ENCODE results near the gene TBXAS1.
A peak's percentile ranks its signal among the peaks of the same experiment; 100 is the strongest.

The TBXAS1 gene

DNA sequence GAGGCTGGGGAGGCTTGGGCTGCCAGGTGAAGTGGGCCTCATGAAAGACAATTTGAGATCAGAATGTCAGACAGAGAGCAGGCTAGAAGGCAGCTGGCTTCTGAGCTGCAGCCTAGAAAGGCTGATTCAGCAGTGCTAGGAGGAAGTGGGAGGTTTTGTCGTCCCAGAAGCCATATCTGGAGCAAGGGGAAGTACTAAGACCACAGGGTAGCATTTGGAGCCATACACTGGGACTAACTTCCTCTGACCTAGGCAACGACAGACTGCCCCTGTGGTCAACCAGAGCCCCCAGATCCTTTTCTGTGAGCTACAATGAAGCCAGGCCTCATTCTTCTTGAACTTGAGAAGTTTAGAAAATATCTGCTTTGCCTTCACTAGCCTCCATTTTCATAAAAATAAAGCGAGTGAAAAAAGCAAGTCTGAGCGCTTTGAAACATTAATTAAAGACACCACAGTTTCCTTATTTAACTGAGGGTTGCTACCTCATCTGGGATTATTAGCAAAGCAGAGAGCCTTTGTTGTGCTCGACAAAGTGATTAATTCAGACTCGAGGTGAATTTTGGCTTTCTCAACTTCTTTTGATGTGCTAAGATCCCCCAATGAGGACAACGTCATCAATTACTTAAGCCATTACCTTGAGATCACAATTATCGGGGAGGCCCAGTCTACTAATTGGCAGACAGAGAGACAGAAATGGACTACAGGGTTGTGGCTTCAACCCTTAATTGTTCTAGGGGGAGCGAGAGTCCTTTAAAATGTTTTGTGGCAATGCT, 26.6 kb downstream of the TBXAS1 start:
- DNase-seq: peak; percentile 94

DNA sequence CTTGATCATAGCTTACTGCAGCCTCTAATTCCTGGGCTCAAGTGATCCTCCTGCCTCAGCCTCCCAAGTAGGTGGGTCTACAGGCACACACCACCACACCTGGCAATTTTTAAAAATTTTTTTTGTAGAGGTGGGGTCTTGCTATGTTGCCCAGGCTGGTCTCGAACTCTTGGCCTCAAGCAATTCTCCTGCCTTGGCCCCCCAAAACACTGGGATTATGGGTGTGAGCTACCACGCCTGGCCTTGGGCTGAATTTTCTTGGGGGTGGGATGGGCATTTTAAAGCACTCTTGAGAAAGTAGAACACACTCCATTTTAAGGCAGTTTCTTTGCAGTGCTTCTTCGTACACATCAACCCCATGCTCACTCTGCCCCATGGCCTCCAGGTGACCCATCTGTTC, 28.7 kb downstream of the TBXAS1 start:
- no peak for DNase-seq

DNA sequence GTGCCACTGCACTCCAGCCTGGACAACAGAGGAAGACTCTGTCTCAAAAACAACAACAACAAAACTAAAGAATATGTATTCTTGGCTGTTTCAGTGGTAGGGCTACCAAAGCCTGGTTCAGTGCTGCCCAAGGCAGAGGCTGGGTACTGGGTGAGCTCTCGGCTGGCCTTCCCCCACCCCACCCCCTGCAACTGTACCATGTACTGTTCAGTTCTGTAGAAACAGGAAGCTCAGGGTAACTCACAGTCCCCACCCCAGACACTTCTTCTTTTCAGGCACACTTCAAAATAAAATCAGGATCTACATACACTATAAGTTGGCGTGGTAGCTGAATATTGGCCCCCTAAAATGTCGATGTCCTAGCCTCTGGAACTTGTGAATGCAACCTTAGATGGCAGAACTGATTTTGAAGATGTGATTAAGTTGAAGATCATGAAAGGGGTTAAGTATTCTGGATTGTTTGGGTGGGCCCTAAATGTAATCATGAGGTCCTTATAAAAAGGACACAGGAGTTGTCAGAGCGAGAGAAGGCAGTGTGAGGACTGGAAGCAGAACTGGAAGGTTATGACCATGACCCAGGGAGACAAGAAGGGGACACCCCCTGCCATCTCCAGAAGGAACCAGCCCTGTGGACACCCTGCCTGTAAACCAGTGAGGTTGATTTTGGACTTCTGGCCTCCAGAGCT, 31.2 kb downstream of the TBXAS1 start:
- peak; percentile 58 for DNase-seq

DNA sequence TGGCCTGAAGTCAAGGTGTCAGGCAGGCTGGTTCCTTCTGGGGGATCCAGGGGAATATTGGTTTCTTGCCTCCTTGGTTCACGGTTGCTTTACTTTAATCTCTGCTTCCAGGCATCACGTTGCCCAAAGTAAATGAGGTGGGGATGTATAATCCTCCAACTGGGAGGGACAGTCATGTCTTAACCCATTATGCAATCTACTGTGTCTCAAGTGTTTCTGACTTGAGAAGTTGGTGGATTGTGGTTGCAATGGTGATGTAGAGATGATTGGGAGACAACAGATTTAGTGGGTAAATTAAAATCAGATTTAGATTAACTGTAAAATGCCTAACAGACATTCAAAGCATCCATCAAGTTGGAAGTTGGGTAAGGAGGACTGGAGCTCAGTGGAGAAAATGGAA, 32.7 kb downstream of the TBXAS1 start:
- no peak for DNase-seq

DNA sequence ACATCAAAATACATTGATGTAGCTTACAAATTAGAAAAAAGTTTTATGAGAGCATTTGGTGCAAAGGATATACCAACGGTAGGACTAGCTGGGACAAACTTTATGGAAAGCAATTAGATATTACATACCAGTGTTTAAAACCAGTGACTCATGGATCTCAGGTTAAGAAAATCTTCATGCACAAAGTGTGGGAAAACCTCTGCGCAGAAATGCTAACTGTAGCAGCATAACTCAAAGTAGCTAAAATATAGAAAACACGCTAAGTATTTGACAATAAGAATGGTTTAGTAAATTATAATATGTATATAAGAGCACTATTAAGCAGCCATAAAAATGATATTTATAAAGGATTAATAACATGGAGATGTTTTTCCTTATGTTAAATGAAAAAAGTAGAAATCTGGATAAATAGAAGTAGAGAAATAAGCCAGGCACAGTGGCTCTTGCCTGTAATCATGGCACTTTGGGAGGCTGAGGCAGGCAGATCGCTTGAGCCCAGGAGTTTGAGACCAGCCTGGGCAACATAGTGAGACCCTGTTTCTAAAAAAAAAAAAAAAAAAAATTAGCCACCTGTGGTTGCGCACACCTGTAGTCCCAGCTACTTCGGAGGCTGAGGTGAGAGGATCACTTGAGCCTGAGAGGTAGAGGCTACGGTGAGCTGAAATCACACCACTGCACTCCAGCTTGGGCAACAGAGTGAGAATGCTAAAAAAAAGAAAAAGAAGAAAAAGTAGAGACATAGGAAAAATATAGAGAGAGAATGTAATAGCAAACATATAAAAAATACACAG, 37.2 kb downstream of the TBXAS1 start:
- DNase-seq: no peak

DNA sequence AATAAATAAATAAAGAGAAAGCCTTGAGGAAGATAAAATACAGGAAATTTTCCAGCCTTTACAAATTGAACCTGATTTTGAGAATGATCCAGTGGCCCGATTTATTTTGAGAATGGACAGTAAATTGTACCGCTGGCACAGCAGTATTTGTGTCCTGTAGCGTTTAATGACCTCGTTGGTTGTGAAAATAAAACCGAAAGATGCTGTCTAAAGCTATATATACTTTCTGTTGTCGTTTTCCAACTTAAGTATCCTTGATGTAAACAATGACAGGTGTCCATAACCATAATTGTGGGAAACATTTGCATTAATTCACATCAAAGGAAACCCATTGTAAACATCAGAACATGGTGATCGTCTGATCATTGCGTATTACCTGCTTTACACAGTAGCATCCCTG, 38.8 kb downstream of the TBXAS1 start:
- no peak for DNase-seq

DNA sequence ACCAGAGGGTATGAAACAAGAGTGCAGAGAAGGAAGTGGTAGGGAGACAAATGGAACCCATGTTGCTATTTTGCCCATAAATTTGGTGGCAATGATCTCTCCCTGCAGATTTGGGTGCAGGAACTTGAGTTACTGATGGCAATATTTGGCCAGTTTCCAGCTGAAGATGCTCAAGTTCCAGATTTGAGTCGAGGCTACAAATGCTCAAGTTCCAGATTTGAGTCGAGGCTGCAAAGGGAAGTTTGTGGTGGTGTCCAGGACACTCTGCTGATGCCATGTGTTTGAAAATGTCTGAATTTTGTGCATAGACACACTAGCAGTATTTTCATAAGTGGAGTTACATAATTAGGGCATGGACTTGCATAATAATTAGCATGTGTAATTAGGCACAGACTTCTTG, 40.8 kb downstream of the TBXAS1 start:
- DNase-seq: no peak

DNA sequence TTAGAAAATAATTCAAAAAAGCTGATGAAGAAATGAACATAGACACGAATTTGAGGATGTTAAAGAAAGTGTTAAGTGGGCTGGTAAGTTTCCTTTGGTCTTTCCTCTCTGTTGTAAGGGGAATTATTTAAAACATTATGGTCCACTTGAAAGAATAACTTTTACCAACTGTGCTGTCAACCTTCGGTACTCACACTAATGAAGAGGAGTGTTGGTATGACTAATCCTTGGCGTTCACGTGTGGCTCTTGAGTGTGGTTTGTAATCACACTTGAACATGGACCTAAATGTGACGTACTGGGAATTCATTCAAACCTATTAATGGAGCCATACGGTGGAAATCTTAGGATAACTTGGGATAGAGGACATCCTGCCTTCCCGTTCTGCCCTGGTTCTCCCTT, 41.3 kb downstream of the TBXAS1 start:
- no peak for DNase-seq

DNA sequence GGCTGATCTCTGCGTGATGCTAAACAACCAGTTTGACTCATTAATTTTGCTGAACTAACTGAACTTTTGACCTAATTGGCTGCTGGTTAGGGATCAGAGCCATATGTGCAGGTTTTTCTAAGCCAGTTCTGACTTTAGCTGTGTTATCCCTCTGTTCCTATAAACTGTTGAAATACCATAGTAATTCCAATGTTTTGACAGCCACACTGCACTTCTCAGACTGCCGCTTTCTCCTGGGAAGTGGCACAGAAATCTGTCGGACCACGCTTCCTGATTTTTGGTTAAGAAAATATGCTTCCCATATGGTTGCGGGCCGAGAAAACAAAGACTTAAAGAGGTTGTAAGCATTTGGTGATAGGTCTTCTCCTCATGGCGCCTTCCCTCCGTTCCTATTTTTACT, 42.3 kb downstream of the TBXAS1 start:
- DNase-seq: no peak

DNA sequence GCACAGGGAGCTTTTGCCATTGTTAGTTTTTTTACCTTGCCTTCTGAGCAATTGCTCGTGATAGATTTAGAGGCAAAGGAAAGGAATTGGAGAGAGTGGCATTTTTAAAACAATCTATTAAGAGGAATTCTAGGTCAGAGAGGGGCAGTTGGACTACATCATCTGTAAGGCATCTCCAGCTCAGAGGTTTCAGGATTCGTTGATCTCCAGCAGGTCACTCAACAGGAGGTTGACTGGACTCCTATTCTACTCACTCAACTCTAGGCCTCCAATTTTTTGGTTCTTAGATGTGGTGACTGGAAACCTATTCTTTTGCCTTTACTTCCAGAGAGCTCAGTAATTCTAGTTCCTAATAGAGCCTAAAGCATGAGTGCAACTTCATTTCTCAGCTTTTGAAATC, 42.8 kb downstream of the TBXAS1 start:
- DNase-seq: no peak

DNA sequence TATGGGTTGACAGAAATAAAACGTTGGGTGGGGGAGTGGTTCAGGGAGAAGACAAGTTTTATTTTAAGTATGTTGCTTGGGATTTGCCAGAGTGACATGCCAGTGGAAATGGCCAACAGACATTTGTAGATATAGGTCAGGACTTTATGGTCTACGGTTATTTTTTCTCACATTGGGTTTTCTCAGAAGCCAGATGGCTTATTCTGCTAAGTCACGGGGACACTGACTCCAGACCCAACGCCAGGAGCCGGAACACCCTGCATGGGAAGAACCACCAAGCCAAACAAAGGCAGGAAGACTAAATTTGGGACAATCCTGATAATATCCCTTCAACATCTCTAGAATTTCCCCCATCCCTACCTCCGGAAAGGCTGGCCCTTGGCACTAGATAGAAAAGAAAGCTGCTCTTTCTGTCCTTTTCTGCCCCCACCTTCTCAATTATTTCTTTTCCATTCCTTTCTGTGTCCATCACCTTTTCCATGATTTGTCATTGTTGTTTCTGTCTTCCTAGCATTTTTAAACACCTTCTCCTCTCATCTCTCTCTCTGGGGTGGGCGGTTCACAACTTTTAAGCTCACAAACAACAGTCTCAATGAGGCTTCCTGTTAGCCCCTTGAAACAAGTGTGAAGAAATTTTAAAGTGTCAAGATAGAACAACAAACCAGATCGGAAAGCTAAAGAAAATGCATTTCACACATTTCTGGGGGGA, 44.7 kb downstream of the TBXAS1 start:
- DNase-seq: no peak

DNA sequence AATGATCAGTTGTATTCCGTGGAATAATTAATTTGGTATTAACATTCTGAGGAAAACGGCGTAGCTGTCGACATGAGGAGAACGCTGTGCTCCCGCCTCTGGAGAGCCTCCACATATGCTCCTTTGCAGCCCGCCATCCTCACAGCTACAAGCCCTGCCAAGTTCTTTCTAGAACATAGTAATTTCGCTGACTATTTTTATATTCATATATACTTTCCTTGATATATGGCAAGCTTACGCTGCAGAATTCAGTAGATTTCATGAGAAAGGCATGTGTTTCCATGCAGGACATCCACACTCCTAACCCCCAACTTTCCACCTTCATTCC, 45.2 kb downstream of the TBXAS1 start:
- no peak for DNase-seq

DNA sequence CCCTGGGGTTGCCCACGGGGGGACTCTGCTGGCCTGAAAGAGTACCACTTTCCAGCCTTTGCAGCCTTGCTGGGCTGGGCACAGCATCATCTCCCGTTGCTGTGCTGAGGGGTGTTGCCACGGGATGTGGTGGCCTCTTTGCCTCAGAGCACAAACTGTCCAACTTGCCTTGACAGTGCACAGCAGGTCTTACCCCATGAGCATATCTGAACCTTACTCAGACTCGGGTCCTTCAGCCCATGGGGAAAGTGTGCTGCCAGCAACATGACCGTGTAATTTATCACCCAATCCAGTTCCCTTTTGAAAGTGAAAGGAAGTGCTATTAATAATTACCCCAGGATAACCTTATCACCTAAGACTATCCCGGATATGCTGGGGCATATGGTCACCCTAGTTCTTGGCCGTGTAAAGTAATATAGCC, 46.8 kb downstream of the TBXAS1 start:
- no peak for DNase-seq

DNA sequence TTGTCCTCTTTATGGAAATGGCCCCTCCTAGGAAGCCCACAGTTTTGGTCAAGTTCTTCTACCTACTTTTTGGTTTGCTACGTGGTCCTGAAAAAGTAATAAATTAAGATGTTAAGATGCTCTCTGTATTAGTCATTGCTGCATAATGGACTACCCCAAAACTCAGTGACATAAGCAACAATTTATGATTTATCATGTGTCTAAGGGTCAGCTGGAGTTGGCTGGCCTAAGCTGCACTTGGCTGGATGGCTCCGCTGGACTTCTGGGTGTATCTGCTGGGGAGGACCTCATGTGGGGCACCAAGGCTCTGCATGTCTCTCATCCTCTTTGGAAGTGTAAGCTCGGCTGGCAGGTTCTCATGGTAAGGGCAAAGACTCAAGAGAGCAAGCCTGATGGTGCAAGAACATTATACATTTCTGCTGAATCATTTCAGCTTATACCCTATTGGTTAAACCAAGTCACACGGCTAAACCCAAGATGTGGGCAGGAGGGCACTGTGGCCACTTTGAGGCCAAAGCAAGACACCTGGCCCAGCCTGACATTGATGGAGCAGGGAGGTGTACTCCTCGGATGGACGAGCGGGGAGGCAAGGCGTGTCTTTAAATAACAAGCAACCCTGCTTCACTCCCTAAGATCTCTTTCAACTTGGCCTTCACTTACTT, 47.7 kb downstream of the TBXAS1 start:
- no peak for DNase-seq

DNA sequence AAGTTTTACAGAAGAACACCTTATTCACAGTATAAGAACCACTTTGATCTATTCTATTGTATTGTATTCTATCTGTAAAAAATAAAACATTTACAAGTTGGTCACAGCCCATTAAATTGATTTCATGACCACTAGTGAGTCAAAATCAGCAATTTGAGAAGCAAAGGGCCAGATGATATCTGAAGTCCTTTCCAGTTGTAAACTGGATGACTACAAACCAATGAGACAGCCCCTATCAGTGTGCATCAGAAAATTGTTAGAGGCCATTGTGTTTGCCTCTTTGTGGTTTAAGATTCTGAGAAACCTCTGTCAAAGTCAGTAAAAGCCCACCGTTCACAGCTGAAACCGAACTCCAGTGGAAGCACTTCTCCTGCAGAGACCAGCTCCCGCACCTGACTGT, 54.8 kb downstream of the TBXAS1 start:
- DNase-seq: no peak

DNA sequence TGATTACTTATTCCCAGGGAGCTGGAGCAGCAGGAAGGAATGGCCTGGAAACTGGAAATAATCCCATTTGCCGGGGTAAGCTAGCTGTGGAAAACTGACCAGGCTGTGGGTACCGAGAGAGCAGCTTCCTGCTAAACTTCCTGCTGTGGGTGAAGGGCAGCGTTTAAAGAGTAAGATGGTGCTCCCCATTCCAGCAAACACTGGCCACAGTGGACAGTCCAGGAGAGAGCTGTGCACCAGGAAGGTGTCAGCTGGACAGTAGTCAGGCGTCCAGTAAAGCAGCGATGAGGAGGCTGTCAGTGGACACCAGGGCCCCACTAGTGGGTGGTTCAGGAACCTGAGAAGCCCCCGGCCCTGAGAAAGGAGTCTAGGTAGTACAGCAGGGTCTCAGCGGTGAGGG, 55.4 kb downstream of the TBXAS1 start:
- no peak for DNase-seq

DNA sequence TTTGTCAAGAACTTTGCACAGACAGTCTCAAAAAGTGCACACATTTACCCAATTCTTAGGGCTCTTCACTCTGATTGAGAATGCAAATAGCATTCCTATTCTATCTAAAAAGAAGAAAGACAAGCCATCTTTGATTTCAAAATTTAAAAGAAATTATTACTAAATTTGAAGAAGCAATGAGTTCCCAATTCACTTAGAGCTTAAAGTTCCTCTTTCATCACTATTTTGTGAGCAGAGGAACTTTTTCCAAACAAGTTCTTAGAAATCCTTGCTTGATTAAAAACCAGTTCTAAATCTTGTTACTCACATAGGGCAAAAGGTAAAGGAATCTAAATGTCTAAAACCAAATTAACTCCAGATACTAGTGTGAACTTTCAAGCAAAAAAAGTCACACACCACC, 56.4 kb downstream of the TBXAS1 start:
- DNase-seq: no peak

DNA sequence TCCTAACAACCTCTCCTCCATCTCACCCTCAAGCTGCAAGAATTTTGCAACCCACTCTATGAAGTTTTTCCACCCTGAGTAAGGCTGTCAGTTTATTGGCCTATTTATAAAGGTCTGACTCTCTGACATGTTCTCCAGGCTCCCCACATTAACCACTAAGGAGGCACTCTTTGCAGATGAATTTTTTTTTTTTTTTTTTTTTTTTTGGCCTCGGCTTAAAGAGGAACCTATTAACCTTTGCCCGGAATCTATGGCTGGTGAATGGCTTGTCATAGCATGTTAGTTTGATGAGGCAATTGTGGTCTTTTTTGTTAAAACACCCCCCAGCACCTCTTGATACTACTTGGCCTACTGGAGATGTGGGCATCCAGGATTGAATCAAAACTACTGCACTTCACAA, 57.1 kb downstream of the TBXAS1 start:
- DNase-seq: peak; percentile 54

DNA sequence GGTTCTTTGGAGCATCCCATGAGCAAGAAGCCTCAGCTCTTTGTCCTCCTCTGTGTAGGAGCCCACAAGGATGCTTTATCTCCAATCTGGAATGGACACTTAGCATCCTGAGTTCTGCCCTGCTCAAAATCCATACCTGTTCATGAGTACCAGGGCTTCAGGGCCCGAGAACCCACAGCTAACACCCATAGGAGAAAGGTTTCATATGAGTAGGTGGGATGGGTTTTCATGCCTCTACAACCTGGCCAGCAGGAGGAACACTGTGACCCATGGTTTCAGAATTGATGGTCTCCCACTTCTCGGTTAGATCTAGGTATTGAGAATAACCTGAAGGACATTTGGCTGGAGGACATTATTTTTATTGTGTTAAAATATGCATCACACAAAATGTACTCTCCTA, 57.8 kb downstream of the TBXAS1 start:
- no peak for DNase-seq

DNA sequence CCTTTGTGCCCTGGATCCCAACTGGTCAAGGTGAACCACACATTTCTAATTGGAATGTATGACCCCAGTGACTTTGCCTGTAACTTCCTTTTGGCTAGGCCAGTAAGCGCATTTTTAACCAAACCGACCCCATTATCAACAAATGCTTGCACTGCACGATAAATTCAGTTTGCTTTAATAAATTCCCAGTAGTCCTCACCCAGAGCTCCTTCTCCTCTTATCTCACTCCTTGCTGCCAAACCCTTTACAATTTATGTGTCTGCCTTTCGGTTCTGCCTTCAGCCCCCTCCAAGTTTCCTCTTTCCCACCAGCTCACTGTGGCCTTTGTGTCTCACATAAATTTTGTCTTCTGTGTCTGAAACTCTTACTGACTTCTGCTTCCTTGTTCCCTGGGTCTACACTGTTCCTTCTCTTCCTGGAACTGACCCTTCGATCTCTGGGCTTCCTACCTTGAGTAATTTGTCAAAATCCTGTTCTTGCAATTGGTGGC, 59.0 kb downstream of the TBXAS1 start:
- peak; percentile 31 for DNase-seq

DNA sequence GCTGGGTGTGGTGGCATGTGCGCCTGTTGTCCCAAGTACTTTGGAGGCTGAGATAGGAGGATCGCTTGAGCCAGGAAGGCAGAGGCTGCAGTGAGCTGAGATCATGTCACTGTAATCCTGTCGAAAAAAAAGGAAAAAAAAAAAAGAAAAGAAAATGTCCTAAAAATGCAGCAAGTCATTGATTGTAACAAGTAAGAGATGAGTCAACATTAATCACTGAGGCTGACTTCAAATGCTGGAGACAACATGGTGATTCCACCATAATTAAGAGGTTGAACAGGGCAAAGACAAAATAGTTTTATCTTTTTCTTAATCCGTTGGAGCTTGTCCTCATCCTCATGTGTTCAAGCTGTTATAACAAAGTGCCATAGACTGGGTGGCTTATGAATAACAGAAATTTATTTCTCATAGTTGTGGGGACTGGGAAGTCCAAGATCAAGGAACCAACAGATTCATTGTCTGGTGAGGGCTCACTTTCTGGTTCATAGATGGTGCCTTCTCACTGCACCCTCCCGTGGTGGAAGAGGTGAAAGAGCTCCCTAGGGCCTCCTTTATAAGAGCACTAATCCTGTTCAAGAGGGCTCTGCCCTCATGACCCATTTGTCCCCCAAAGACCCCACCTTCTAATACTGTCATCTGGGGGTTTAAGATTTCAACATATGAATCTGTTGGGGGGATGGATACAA, 60.3 kb downstream of the TBXAS1 start:
- DNase-seq: no peak

DNA sequence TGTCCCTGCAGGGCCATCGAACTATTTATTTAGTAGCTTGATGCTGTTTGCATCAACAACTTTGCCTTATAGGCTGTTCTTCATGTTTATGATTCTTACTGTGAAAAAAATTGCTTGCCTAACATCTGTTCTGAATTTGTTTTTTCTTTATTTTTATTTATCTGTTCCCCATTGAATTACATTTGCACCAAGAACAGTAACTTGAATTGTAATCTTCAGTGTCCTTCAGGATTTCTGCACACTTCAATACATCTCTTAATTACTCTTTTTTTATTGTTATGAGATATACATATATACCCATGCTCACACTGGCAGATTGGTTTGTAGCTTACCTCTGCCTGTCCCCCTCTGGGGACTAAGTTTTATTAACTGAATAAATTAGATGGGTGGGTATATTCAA, 64.4 kb downstream of the TBXAS1 start:
- DNase-seq: no peak
